ENCODE data around the gene DNAJB4.

GRCh38 chr1:78038071-78038470, 33.3 kb downstream of the DNAJB4 start:
- TF ChIP-seq POLR2A (IDR thresholded peaks at IDR 0.05) (no peak), CTCF (IDR thresholded peaks at IDR 0.05) (no peak)
